ENCODE results near the gene PPP5C.
"Not testable (repeated sequence)": the region's sequence is repeated elsewhere in the genome, so short reads cannot be mapped to it uniquely, and the experiment has no call there.

The PPP5C gene

DNA sequence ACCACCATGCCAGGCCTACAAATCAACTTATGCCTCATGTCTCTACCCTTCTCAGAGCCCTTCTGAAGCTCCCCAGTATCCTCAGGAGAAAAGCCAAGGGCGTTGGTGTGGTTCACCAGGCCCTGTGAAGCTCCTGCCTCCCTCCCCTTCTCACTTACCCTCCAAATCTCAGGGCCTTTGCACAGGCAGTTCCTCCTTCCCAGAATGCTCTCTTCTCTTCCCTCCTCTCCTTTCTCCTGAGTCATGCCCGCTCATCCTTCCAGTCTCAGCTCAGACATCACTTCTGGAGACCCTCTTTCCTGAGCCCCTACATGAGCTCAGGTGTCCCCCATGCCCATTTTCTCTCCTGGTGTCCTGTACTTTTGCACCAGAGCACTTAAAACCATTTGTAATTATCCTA is 29.5 kb upstream of the PPP5C start:
- H3K36me3 ChIP-seq (ENCODE audit: control insufficient read depth, insufficient read depth, low read length): no peaks in the 10 kb centered on the region
- no peaks in the 10 kb centered on the region for H3K27me3 ChIP-seq (replicated peaks; ENCODE audit: control insufficient read depth, insufficient read depth, low read length)
- no peak for DNase-seq (ENCODE audit: extremely low read depth, insufficient read length)
- TF ChIP-seq, protein P1, sequence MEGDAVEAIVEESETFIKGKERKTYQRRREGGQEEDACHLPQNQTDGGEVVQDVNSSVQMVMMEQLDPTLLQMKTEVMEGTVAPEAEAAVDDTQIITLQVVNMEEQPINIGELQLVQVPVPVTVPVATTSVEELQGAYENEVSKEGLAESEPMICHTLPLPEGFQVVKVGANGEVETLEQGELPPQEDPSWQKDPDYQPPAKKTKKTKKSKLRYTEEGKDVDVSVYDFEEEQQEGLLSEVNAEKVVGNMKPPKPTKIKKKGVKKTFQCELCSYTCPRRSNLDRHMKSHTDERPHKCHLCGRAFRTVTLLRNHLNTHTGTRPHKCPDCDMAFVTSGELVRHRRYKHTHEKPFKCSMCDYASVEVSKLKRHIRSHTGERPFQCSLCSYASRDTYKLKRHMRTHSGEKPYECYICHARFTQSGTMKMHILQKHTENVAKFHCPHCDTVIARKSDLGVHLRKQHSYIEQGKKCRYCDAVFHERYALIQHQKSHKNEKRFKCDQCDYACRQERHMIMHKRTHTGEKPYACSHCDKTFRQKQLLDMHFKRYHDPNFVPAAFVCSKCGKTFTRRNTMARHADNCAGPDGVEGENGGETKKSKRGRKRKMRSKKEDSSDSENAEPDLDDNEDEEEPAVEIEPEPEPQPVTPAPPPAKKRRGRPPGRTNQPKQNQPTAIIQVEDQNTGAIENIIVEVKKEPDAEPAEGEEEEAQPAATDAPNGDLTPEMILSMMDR (IDR thresholded peaks at IDR 0.05; ENCODE audit: insufficient read depth, low read length, poor library complexity, severe bottlenecking): no peak
- no peak overlapping the region for H3K4me3 ChIP-seq (replicated peaks; ENCODE audit: low read depth, low read length)

- Histone ChIP-seq H3K27me3 (replicated peaks; ENCODE audit: control insufficient read depth, insufficient read depth, low read length) (no peaks in the 10 kb centered on the region), H3K4me3 (replicated peaks; ENCODE audit: low read depth, low read length) (no peak overlapping the region), H3K36me3 (ENCODE audit: control insufficient read depth, insufficient read depth, low read length) (no peaks in the 10 kb centered on the region)
- DNase-seq (ENCODE audit: extremely low read depth, insufficient read length): no peak
- TF ChIP-seq, protein P1 (IDR thresholded peaks at IDR 0.05; ENCODE audit: insufficient read depth, low read length, poor library complexity, severe bottlenecking): no peak
These were observed 27.3 kb upstream of the PPP5C start for GRCh38 chr19:46319613-46320012.

DNA sequence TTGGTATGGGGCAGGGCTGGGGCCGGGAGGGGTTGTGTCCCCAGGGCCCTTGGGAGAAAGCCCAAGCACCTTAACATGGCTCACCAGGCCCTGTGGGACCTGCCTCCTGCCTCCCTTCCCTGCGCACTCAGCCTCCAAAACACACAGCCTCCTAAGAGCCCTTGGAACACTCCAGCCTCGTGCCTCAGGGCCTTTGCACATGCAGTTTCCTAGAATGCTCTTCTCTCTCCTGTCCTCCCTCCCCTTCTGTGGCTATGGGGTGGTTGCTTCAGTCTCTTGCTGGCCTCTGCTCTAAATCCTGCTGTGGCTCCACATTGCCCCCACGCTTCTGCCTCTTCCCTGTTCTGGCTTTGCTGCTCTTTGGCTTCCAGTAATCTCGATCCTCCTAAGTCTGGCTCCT is 26.3 kb upstream of the PPP5C start:
- Histone ChIP-seq H3K36me3 (ENCODE audit: control insufficient read depth, insufficient read depth, low read length) (no peaks in the 10 kb centered on the region), H3K27me3 (replicated peaks; ENCODE audit: control insufficient read depth, insufficient read depth, low read length) (no peaks in the 10 kb centered on the region), H3K4me3 (replicated peaks; ENCODE audit: low read depth, low read length) (no peak overlapping the region)
- DNase-seq (ENCODE audit: extremely low read depth, insufficient read length): no peak
- TF ChIP-seq, protein P1 (IDR thresholded peaks at IDR 0.05; ENCODE audit: insufficient read depth, low read length, poor library complexity, severe bottlenecking): no peak

DNA sequence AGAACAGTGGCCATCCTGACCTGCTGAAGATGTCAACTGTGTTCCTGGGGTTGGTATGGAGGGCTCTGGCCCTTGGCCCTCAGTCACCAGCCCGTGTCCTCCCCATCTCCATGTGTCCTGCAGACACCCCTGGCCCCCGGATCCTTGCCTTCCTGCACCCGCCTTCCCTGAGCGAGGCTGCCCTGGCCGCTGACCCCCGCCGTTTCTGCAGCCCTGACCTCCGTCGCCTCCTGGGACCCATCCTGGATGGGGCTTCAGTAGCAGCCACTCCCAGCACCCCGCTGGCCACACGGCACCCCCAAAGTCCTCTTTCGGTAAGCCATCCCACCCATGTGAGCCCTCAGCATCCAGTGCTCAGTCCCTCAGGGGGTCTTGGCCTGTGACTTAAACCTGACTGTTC is 25.2 kb upstream of the PPP5C start:
- no peak for DNase-seq (ENCODE audit: extremely low read depth, insufficient read length)
- TF ChIP-seq, protein P1 (IDR thresholded peaks at IDR 0.05; ENCODE audit: insufficient read depth, low read length, poor library complexity, severe bottlenecking): no peak

GRCh38 chr19:46323227-46323626 is 23.7 kb upstream of the PPP5C start:
- not testable (repeated sequence) for H3K4me3 ChIP-seq (replicated peaks; ENCODE audit: low read depth, low read length); H3K36me3 ChIP-seq (ENCODE audit: control insufficient read depth, insufficient read depth, low read length); H3K27me3 ChIP-seq (replicated peaks; ENCODE audit: control insufficient read depth, insufficient read depth, low read length); DNase-seq (ENCODE audit: extremely low read depth, insufficient read length)

More for the DNA sequence above, 25.2 kb upstream of the PPP5C start:
- no peak overlapping the region for H3K4me3 ChIP-seq (replicated peaks; ENCODE audit: low read depth, low read length)
- H3K27me3 ChIP-seq (replicated peaks; ENCODE audit: control insufficient read depth, insufficient read depth, low read length): no peaks in the 10 kb centered on the region
- H3K36me3 ChIP-seq (ENCODE audit: control insufficient read depth, insufficient read depth, low read length): no peaks in the 10 kb centered on the region

DNA sequence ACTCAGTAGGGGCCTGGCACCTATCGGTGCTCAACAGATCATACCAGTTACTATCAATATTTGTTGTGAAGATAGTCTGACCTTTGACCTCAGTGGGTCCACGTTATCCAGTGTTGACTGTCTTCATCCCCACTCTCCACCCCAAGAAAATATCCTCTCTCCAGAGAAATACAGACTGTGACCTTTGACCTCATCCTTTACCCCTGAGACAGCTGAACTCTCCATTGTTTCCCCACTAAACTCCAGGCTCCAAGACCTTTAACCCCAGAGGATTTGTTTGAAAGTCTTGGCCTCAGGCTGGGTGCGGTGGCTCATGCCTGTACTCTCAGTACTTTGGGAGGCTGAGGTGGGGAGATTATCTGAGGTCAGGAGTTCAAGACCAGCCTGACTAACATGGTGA is 22.6 kb upstream of the PPP5C start:
- Histone ChIP-seq H3K4me3 (replicated peaks; ENCODE audit: low read depth, low read length) (no peak overlapping the region), H3K36me3 (ENCODE audit: control insufficient read depth, insufficient read depth, low read length) (no peaks in the 10 kb centered on the region), H3K27me3 (replicated peaks; ENCODE audit: control insufficient read depth, insufficient read depth, low read length) (no peaks in the 10 kb centered on the region)
- DNase-seq (ENCODE audit: extremely low read depth, insufficient read length): no peak
- TF ChIP-seq, protein P1 (IDR thresholded peaks at IDR 0.05; ENCODE audit: insufficient read depth, low read length, poor library complexity, severe bottlenecking): no peak
